ENCODE measurements around the gene PHF11. TPM values are rescaled to one million over a fixed set of nuclear protein-coding genes. Genes with fewer than 3 reads are reported as not detected.
A peak's percentile ranks its signal among the peaks of the same experiment; 100 is the strongest.

The PHF11 gene
- total RNA-seq = 122 TPM
- polyA plus RNA-seq = 100 to 1,000 TPM; 101 to 134 (median 115) TPM

GRCh38 chr13:49495783-49496762, at the start of gene PHF11:
Gene PHF11, plus strand, starts transcription at chr13:49495953. Its CDS starts 49 bp downstream, at chr13:49496002.
- Mint-ChIP-seq H3K4me3 (peak within 1 kb of the TSS; percentile 98 to 99 (median 99)), H3K27me3 (no peaks in the 10 kb centered on the region), H3K27ac (peak within 1 kb of the TSS; percentile 90 to 100 (median 99)), H3K4me1 (peaks cover 27 to 59% (median 46%) of the 10 kb centered on the region in 4 donors), H3K36me3 (peaks cover 21% of the 10 kb centered on the region), H3K9me3 (no peaks in the 10 kb centered on the region)
- Histone ChIP-seq H3K27ac (ENCODE audit: insufficient read depth, low read length, poor library complexity, severe bottlenecking) (peak within 1 kb of the TSS; percentile 91), H3K4me3 (ENCODE audit: low read depth, low read length) (peak within 1 kb of the TSS; percentile 79), H3K27me3 (ENCODE audit: control insufficient read depth, insufficient read depth, low read length) (no peaks in the 10 kb centered on the region), H3K9me3 (ENCODE audit: control insufficient read depth in 2 of 2, low read length in 2 of 2) (no peaks in the 10 kb centered on the region), H3K4me1 (ENCODE audit: control insufficient read depth, insufficient read depth, low read length, poor library complexity, severe bottlenecking) (peaks cover 47% of the 10 kb centered on the region), H3K36me3 (ENCODE audit: control insufficient read depth, insufficient read depth, low read length) (peaks cover 3% of the 10 kb centered on the region)
- peak; percentile 80 to 95 (median 86) for DNase-seq
- peak; percentile 87 to 88 for ATAC-seq (ENCODE audit: low read depth in 2 of 2)

DNA sequence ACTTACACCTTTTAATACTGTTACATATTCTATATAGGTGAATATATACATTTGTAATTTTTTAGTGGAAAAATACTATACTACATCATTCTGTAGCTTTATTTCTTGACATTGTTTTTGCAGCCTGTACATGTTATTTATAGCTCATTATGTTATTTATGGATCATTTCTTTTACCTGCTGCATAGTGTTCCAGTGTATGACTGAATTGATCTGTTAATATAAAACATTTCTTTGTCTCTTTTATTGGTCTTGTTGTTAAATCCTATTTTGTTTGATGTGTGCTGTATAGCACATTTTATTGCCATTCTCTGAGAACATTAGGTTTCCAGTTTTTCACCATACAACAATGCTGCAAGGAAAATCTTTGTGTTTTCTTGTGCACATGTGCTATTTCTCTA, 49.3 kb upstream of the PHF11 start:
- Histone ChIP-seq H3K36me3 (ENCODE audit: control insufficient read depth, insufficient read depth, low read length) (no peaks in the 10 kb centered on the region), H3K4me3 (ENCODE audit: low read depth, low read length) (peak overlapping the region; percentile 77), H3K9me3 (ENCODE audit: control insufficient read depth in 2 of 2, low read length in 2 of 2) (no peaks in the 10 kb centered on the region), H3K27ac (ENCODE audit: insufficient read depth, low read length, poor library complexity, severe bottlenecking) (peak overlapping the region; percentile 96), H3K4me1 (ENCODE audit: control insufficient read depth, insufficient read depth, low read length, poor library complexity, severe bottlenecking) (peaks cover 46% of the 10 kb centered on the region), H3K27me3 (ENCODE audit: control insufficient read depth, insufficient read depth, low read length) (no peaks in the 10 kb centered on the region)
- DNase-seq = no peak
- peaks cover 16 to 74% (median 48%) of the 10 kb centered on the region in 4 donors for H3K4me1 Mint-ChIP-seq
- ATAC-seq (ENCODE audit: low read depth in 2 of 2) = no peak
- H3K27ac Mint-ChIP-seq = peak overlapping the region; percentile 13 to 95 (median 92)
- H3K27me3 Mint-ChIP-seq = peaks cover 4% of the 10 kb centered on the region
- H3K4me3 Mint-ChIP-seq = peak overlapping the region; percentile 78 to 92 (median 86)
- H3K36me3 Mint-ChIP-seq = peaks cover 8% of the 10 kb centered on the region
- peaks cover 0 to 3% (median 0%) of the 10 kb centered on the region in 7 donors for H3K9me3 Mint-ChIP-seq

DNA sequence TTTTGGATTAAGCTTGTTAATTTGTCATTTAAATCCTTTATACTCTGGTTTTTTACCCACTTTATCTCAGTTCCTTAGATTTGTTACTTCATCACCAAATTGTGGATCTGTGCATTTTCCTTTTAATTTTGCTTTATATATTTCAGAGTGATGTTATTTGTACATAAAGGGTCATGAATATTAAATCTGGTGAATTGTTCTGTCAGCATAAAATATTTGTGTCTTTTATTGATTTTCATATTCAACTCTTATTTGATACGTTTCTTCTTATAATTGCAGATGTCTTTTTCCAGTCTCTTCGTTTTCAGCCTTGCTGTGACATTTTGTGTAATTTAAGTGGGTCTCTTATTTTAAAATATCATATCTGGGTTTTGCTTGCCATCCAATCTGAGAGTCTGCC, 47.0 kb upstream of the PHF11 start:
- peaks cover 2% of the 10 kb centered on the region for H3K27me3 Mint-ChIP-seq
- Histone ChIP-seq H3K36me3 (ENCODE audit: control insufficient read depth, insufficient read depth, low read length) (peaks cover 5% of the 10 kb centered on the region), H3K9me3 (ENCODE audit: control insufficient read depth in 2 of 2, low read length in 2 of 2) (no peaks in the 10 kb centered on the region), H3K27me3 (ENCODE audit: control insufficient read depth, insufficient read depth, low read length) (no peaks in the 10 kb centered on the region), H3K4me1 (ENCODE audit: control insufficient read depth, insufficient read depth, low read length, poor library complexity, severe bottlenecking) (peaks cover 46% of the 10 kb centered on the region), H3K27ac (ENCODE audit: insufficient read depth, low read length, poor library complexity, severe bottlenecking) (no peak overlapping the region), H3K4me3 (ENCODE audit: low read depth, low read length) (peak overlapping the region; percentile 77)
- H3K9me3 Mint-ChIP-seq = peaks cover 0 to under 1% (median 0%) of the 10 kb centered on the region in 7 donors
- peaks cover 16 to 69% (median 48%) of the 10 kb centered on the region in 4 donors for H3K4me1 Mint-ChIP-seq
- peaks cover 18% of the 10 kb centered on the region for H3K36me3 Mint-ChIP-seq
- H3K27ac Mint-ChIP-seq = peak overlapping the region in 1 of 3 donors; percentile 95
- peak overlapping the region in 3 of 4 donors; percentile 15 to 68 (median 53) for H3K4me3 Mint-ChIP-seq
- ATAC-seq (ENCODE audit: low read depth in 2 of 2) = no peak
- no peak for DNase-seq

DNA sequence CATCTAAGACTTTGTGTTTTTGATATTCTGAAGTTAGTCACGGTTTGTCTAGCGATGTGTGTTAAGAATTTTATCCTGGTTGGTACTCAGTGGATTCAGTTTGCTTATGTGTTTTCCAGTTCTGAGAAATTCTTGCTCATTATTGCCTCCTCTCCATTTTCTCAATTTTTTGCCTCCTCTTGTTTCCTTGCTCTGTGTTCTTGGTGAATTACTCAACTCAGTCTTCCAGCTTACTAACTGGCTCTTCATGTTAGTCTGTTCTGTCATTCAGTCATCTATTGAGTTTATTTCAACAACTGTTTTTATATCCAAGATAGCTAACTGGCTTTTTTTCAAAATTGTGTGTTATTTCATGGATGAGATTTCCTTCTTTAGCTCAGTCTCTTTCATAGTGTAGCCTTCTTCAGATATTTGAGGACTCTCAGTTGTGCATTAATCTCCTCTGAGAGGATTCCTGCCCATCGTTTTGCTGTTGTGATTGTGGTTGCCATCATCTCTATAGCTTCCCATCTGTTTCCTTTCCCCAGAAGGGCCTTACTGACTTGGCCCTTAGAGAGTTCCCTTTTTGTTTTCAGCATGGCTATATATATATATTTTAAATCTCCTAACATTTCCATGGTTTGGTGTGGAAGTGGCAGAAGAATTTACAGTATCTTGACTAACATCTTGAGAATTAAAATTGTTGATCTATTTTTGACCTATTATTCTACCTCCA, 45.5 kb upstream of the PHF11 start:
- no peak for ATAC-seq (ENCODE audit: low read depth in 2 of 2)
- Mint-ChIP-seq H3K36me3 (peaks cover 20% of the 10 kb centered on the region), H3K4me3 (peak overlapping the region in 3 of 4 donors; percentile 12 to 69 (median 62)), H3K9me3 (no peaks in the 10 kb centered on the region), H3K27me3 (no peaks in the 10 kb centered on the region), H3K27ac (peak overlapping the region in 2 of 3 donors; percentile 57 to 98), H3K4me1 (peaks cover 21 to 75% (median 53%) of the 10 kb centered on the region in 4 donors)
- no peak for DNase-seq
- Histone ChIP-seq H3K4me1 (ENCODE audit: control insufficient read depth, insufficient read depth, low read length, poor library complexity, severe bottlenecking) (peaks cover 53% of the 10 kb centered on the region), H3K27me3 (ENCODE audit: control insufficient read depth, insufficient read depth, low read length) (no peaks in the 10 kb centered on the region), H3K36me3 (ENCODE audit: control insufficient read depth, insufficient read depth, low read length) (peaks cover 5% of the 10 kb centered on the region), H3K27ac (ENCODE audit: insufficient read depth, low read length, poor library complexity, severe bottlenecking) (no peak overlapping the region), H3K9me3 (ENCODE audit: control insufficient read depth in 2 of 2, low read length in 2 of 2) (no peaks in the 10 kb centered on the region), H3K4me3 (ENCODE audit: low read depth, low read length) (peak overlapping the region; percentile 22)

- Histone ChIP-seq H3K27me3 (ENCODE audit: control insufficient read depth, insufficient read depth, low read length) (no peaks in the 10 kb centered on the region), H3K36me3 (ENCODE audit: control insufficient read depth, insufficient read depth, low read length) (peaks cover 7% of the 10 kb centered on the region), H3K9me3 (ENCODE audit: control insufficient read depth in 2 of 2, low read length in 2 of 2) (no peaks in the 10 kb centered on the region), H3K4me3 (ENCODE audit: low read depth, low read length) (no peak overlapping the region), H3K4me1 (ENCODE audit: control insufficient read depth, insufficient read depth, low read length, poor library complexity, severe bottlenecking) (peaks cover 37% of the 10 kb centered on the region), H3K27ac (ENCODE audit: insufficient read depth, low read length, poor library complexity, severe bottlenecking) (no peak overlapping the region)
- Mint-ChIP-seq H3K27me3 (no peaks in the 10 kb centered on the region), H3K4me3 (peak overlapping the region in 2 of 4 donors; percentile 36 to 73), H3K36me3 (peaks cover 20% of the 10 kb centered on the region), H3K4me1 (peaks cover 15 to 64% (median 56%) of the 10 kb centered on the region in 4 donors), H3K27ac (peak overlapping the region in 2 of 3 donors; percentile 14 to 79), H3K9me3 (no peaks in the 10 kb centered on the region)
- DNase-seq (no peak), ATAC-seq (ENCODE audit: low read depth in 2 of 2) (no peak)
These were observed 42.9 kb upstream of the PHF11 start for GRCh38 chr13:49452725-49453457.

GRCh38 chr13:49453465-49453864, 42.3 kb upstream of the PHF11 start:
- Mint-ChIP-seq H3K36me3 (peaks cover 26% of the 10 kb centered on the region), H3K9me3 (no peaks in the 10 kb centered on the region), H3K27me3 (no peaks in the 10 kb centered on the region), H3K4me3 (peak overlapping the region in 1 of 4 donors; percentile 28), H3K27ac (peak overlapping the region in 1 of 3 donors; percentile 79), H3K4me1 (peaks cover 15 to 63% (median 55%) of the 10 kb centered on the region in 4 donors)
- DNase-seq = no peak
- H3K4me3 ChIP-seq (ENCODE audit: low read depth, low read length) = no peak overlapping the region
- peaks cover 32% of the 10 kb centered on the region for H3K4me1 ChIP-seq (ENCODE audit: control insufficient read depth, insufficient read depth, low read length, poor library complexity, severe bottlenecking)
- H3K9me3 ChIP-seq (ENCODE audit: control insufficient read depth in 2 of 2, low read length in 2 of 2) = no peaks in the 10 kb centered on the region
- H3K27ac ChIP-seq (ENCODE audit: insufficient read depth, low read length, poor library complexity, severe bottlenecking) = no peak overlapping the region
- no peak for ATAC-seq (ENCODE audit: low read depth in 2 of 2)
- H3K27me3 ChIP-seq (ENCODE audit: control insufficient read depth, insufficient read depth, low read length) = no peaks in the 10 kb centered on the region
- H3K36me3 ChIP-seq (ENCODE audit: control insufficient read depth, insufficient read depth, low read length) = peaks cover 7% of the 10 kb centered on the region

Data from CD4-positive, CD25-positive, alpha-beta regulatory T cell (primary cell).